GM12878 (cell line): ENCODE data around the gene PPIB. TPM values are rescaled to one million over a fixed set of nuclear protein-coding genes. Genes with fewer than 3 reads are reported as not detected.

Experiments
- CREB1 ChIP-seq: IDR thresholded peaks from 2 replicates; pipeline ENCODE4 v1.6.1; 2012; ENCODE audit warnings: low read depth, mild to moderate bottlenecking, inconsistent platforms
- EP300 ChIP-seq, 2 experiments: fragments of 150-350 bp in 1 of 2; IDR thresholded peaks; 2 replicates each; pipeline ENCODE4 v1.6.1; 2011 to 2012; ENCODE audit warnings: low read depth in 2 of 2, low read length in 2 of 2, borderline replicate concordance in 1 of 2, improper control_type of control experiment in 1 of 2, inconsistent platforms in 1 of 2; ENCODE audit not compliant: control insufficient read depth in 1 of 2
- JUND ChIP-seq: IDR thresholded peaks from 2 replicates; pipeline ENCODE4 v1.6.1; 2012; ENCODE audit warnings: low read depth, mild to moderate bottlenecking, low read length, improper control_type of control experiment, moderate library complexity
- LARP7 ChIP-seq: fragments of 450-650 bp; IDR thresholded peaks from 2 replicates; pipeline ENCODE4 v1.6.1; 2017; ENCODE audit warnings: mild to moderate bottlenecking
- MTA2 ChIP-seq: fragments of 450-650 bp; IDR thresholded peaks from 2 replicates; pipeline ENCODE4 v1.6.1; 2016; ENCODE audit warnings: low read depth, mild to moderate bottlenecking, moderate library complexity
- MXI1 ChIP-seq: fragments of 150-350 bp; IDR thresholded peaks from 2 replicates; pipeline ENCODE4 v1.6.1; 2011; ENCODE audit warnings: low read depth, mild to moderate bottlenecking, inconsistent platforms, low read length, improper control_type of control experiment
- NRF1 ChIP-seq: conservative IDR thresholded peaks from 2 replicates; pipeline ENCODE4 v1.6.1; 2011; ENCODE audit warnings: mild to moderate bottlenecking, low read depth, low read length, improper control_type of control experiment
- POLR2A ChIP-seq: IDR thresholded peaks from 2 replicates; pipeline ENCODE4 v1.6.1; 2011; ENCODE audit warnings: low read depth, mild to moderate bottlenecking, low read length
- RAD21 ChIP-seq: IDR thresholded peaks from 2 replicates; pipeline ENCODE4 v1.6.1; 2011; ENCODE audit warnings: mild to moderate bottlenecking, low read depth, low read length, moderate library complexity; ENCODE audit not compliant: insufficient read depth
- RAD51 ChIP-seq: fragments of 450-650 bp; IDR thresholded peaks from 2 replicates; pipeline ENCODE4 v1.6.1; 2016; ENCODE audit warnings: moderate library complexity, mild to moderate bottlenecking, inconsistent platforms
- RB1 ChIP-seq: fragments of 450-650 bp; formaldehyde crosslinking; IDR thresholded peaks from 2 replicates; pipeline ENCODE4 v1.6.1; 2017; ENCODE audit warnings: mild to moderate bottlenecking, borderline replicate concordance
- RCOR1 ChIP-seq: conservative IDR thresholded peaks from 2 replicates; pipeline ENCODE4 v1.6.1; 2012; ENCODE audit warnings: low read depth, low read length, improper control_type of control experiment
- REST ChIP-seq: IDR thresholded peaks from 2 replicates; pipeline ENCODE4 v1.6.1; 2012; ENCODE audit warnings: mild to moderate bottlenecking, low read depth, low read length
- RFX5 ChIP-seq: IDR thresholded peaks from 2 replicates; pipeline ENCODE4 v1.6.1; 2011; ENCODE audit warnings: low read depth, low read length, improper control_type of control experiment
- SMAD1 ChIP-seq: fragments of 450-650 bp; IDR thresholded peaks from 2 replicates; pipeline ENCODE4 v1.6.1; 2018; ENCODE audit warnings: mild to moderate bottlenecking, low read depth; ENCODE audit not compliant: partially characterized antibody
- SMAD5 ChIP-seq: IDR thresholded peaks from 2 replicates; pipeline ENCODE4 v1.6.1; 2016; ENCODE audit warnings: antibody characterized with exemption, low read depth
- TBL1XR1 ChIP-seq: IDR thresholded peaks from 2 replicates; pipeline ENCODE4 v1.6.1; 2012; ENCODE audit warnings: low read depth, low read length, improper control_type of control experiment
- polyA plus RNA-seq, 11 experiments: library from polyadenylated mRNA; depleted of rRNA in 4 of 11; unstranded in 6 of 11; stranded (reverse) in 5 of 11; fragments of >200 nt; fragmentation: Nextera tagmentation in 4 of 11; fragmentation: Illumina TruSeq in 1 of 11; extraction: Ambion mirVana in 4 of 11; extraction: Trizol in 1 of 11; gene quantifications; 1 replicate in 1 of 11; 2 replicates in 10 of 11; pipeline versions ENCODE4 v1.2.1 to v1.2.3, GENCODE V29; 2011 to 2016; ENCODE audit warnings: inconsistent platforms in 2 of 11, missing spikeins in 2 of 11, low read depth in 1 of 11
- total RNA-seq, 4 experiments: library from RNA; depleted of rRNA in 3 of 4; stranded (reverse); fragments of >200 nt in 3 of 4; fragmentation: Illumina TruSeq in 1 of 4; extraction: Trizol in 1 of 4; gene quantifications; 2 replicates each; pipeline versions ENCODE4 v1.2.1 to v1.2.3, GENCODE V29; 2013 to 2021
- TF ChIP-seq, protein P1 (sequence below): IDR thresholded peaks from 2 replicates; pipeline ENCODE4 v1.6.1; 2012; ENCODE audit warnings: low read depth, low read length, improper control_type of control experiment
- TF ChIP-seq, protein P2 (sequence below): fragments of 450-650 bp; IDR thresholded peaks from 2 replicates; pipeline ENCODE4 v1.6.1; 2017; ENCODE audit warnings: mild to moderate bottlenecking, low read depth, inconsistent platforms; ENCODE audit not compliant: poor library complexity, severe bottlenecking

PPIB gene
- total and polyA plus RNA-seq, 10 of the 15 experiments (the other 5 are each of a cell fraction or from before 2014, with no cell fraction given), result 344 to 936 (median 508) TPM

GRCh38 chr15:64153480-64154367 is 9.1 kb downstream of the PPIB start (continued):
- TF ChIP-seq NRF1 (peak; percentile 5; the same call in 1 of the 2 replicates), SMAD1 (no peak), MTA2 (peak; percentile 8; the same call in 1 of the 2 replicates), TBL1XR1 (no peak), REST (no peak), RFX5 (peak; percentile 68; the same call in 1 of the 2 replicates), LARP7 (peak; percentile 82), POLR2A (peak; percentile 78), RAD51 (no peak), RB1 (peak; percentile 91; the same call in 1 of the 2 replicates), JUND (no peak), MXI1 (0 out of 2 replicates have a peak, but pooled peaks have one; percentile 50), SMAD5 (peak; percentile 38; the same call in 1 of the 2 replicates), EP300 (IDR thresholded peaks at IDR 0.05; ENCODE audit: borderline replicate concordance in 1 of 2, control insufficient read depth in 1 of 2, low read depth in 2 of 2, low read length in 2 of 2) (no peak), RAD21 (peak; percentile 94), CREB1 (0 out of 2 replicates have a peak, but pooled peaks have one; percentile 33), RCOR1 (0 out of 2 replicates have a peak, but pooled peaks have one; percentile 33)
- TF ChIP-seq, protein P1, sequence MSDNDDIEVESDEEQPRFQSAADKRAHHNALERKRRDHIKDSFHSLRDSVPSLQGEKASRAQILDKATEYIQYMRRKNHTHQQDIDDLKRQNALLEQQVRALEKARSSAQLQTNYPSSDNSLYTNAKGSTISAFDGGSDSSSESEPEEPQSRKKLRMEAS, result peak; percentile 52; the same call in 1 of the 2 replicates
- TF ChIP-seq, protein P2, sequence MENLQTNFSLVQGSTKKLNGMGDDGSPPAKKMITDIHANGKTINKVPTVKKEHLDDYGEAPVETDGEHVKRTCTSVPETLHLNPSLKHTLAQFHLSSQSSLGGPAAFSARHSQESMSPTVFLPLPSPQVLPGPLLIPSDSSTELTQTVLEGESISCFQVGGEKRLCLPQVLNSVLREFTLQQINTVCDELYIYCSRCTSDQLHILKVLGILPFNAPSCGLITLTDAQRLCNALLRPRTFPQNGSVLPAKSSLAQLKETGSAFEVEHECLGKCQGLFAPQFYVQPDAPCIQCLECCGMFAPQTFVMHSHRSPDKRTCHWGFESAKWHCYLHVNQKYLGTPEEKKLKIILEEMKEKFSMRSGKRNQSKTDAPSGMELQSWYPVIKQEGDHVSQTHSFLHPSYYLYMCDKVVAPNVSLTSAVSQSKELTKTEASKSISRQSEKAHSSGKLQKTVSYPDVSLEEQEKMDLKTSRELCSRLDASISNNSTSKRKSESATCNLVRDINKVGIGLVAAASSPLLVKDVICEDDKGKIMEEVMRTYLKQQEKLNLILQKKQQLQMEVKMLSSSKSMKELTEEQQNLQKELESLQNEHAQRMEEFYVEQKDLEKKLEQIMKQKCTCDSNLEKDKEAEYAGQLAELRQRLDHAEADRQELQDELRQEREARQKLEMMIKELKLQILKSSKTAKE, result no peak
